ENCODE measurements around the gene UBXN1. TPM values are rescaled to one million over a fixed set of nuclear protein-coding genes. Genes with fewer than 3 reads are reported as not detected.

The UBXN1 gene
- total RNA-seq, 1 experiment from 2014 or later: 143 TPM

- peak overlapping the region; percentile 98 for H3K27ac ChIP-seq (ENCODE audit: low read depth, low read length, poor library complexity, severe bottlenecking)
- ChIA-PET CTCF (interaction anchor here (1.5 kb wide), 1 partner anchor 302 kb away, joined by 4 read pairs; no protein-coding TSS in a partner anchor), POLR2A (ENCODE audit: low non-redundant PET) (interaction anchor here (0.6 to 1.4 kb wide), 3 partner anchors 61 to 115 kb away, joined by 5 to 12 read pairs (median 6); partner anchors contain the start of genes C11orf98 and CSKMT)
- TF ChIP-seq EZH2 (IDR thresholded peaks at IDR 0.05; ENCODE audit: borderline replicate concordance, low read depth, low read length, poor library complexity, severe bottlenecking) (no peak), CTCF (conservative IDR thresholded peaks at IDR 0.05; ENCODE audit: low read depth, low read length) (no peak)
- H3K27me3 ChIP-seq (replicated peaks; ENCODE audit: insufficient read depth, low read depth, low read length, poor library complexity): no peaks in the 10 kb centered on the region
- H3K4me3 ChIP-seq (ENCODE audit: low read depth, low read length, poor library complexity, severe bottlenecking): peak overlapping the region; percentile 86
- no peak for DNase-seq (ENCODE audit: low spot score)
- peaks cover 11% of the 10 kb centered on the region for H3K4me1 ChIP-seq (ENCODE audit: insufficient read depth, low read length, poor library complexity, severe bottlenecking)
- BruUV-seq (replicated peaks): no TSS peak
- intact Hi-C loops (cut with micrococcal nuclease; ENCODE audit: unreplicated experiment): loop anchor here (5.0 kb wide), 1 partner anchor 46 kb away; the partner anchor contains the start of gene TAF6L
- peaks cover 39% of the 10 kb centered on the region for H3K36me3 ChIP-seq (ENCODE audit: insufficient read depth, low read length, poor library complexity, severe bottlenecking)
- no peaks in the 10 kb centered on the region for H3K9me3 ChIP-seq (ENCODE audit: low read depth, low read length, poor library complexity, severe bottlenecking)
These were observed 47.5 kb upstream of the UBXN1 start for GRCh38 chr11:62726156-62726914.

DNA sequence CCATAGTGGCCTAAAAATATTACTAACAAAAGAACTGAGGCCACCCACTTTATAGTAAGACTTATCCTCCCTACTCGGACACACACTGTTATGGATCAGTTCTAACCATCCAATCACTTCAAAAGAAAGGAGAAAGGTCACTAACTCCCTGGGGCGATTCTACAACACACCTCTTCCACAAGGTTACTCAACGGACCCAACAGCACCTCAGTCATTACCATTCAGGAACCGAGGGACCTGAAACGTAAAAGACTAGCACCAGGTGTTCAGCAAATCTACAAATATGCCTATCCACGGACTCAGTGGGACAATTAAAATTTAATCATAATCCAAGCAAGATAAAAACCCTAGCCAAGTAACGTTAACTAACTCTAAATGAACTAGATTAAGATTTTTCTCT lies 46.8 kb upstream of the UBXN1 start:
- Histone ChIP-seq H3K36me3 (ENCODE audit: insufficient read depth, low read length, poor library complexity, severe bottlenecking) (peaks cover 46% of the 10 kb centered on the region), H3K4me1 (ENCODE audit: insufficient read depth, low read length, poor library complexity, severe bottlenecking) (peaks cover 11% of the 10 kb centered on the region), H3K9me3 (ENCODE audit: low read depth, low read length, poor library complexity, severe bottlenecking) (no peaks in the 10 kb centered on the region), H3K27ac (ENCODE audit: low read depth, low read length, poor library complexity, severe bottlenecking) (peak overlapping the region; percentile 98), H3K4me3 (ENCODE audit: low read depth, low read length, poor library complexity, severe bottlenecking) (peak overlapping the region; percentile 86), H3K27me3 (replicated peaks; ENCODE audit: insufficient read depth, low read depth, low read length, poor library complexity) (no peaks in the 10 kb centered on the region)
- no TSS peak for BruUV-seq (replicated peaks)
- CTCF ChIA-PET: no interaction called here
- intact Hi-C loops (cut with micrococcal nuclease; ENCODE audit: unreplicated experiment): loop anchor here (5.0 kb wide), 1 partner anchor 47 kb away; the partner anchor contains the start of gene TAF6L
- POLR2A ChIA-PET (ENCODE audit: low non-redundant PET): no interaction called here
- DNase-seq (ENCODE audit: low spot score): no peak
- no peak for TF ChIP-seq CTCF (conservative IDR thresholded peaks at IDR 0.05; ENCODE audit: low read depth, low read length)
- TF ChIP-seq EZH2 (IDR thresholded peaks at IDR 0.05; ENCODE audit: borderline replicate concordance, low read depth, low read length, poor library complexity, severe bottlenecking): no peak

GRCh38 chr11:62724171-62724570 lies 45.3 kb upstream of the UBXN1 start:
- no peak for DNase-seq (ENCODE audit: low spot score)
- BruUV-seq (replicated peaks): no TSS peak
- H3K36me3 ChIP-seq (ENCODE audit: insufficient read depth, low read length, poor library complexity, severe bottlenecking): peaks cover 61% of the 10 kb centered on the region
- H3K27ac ChIP-seq (ENCODE audit: low read depth, low read length, poor library complexity, severe bottlenecking): peak overlapping the region; percentile 98
- H3K27me3 ChIP-seq (replicated peaks; ENCODE audit: insufficient read depth, low read depth, low read length, poor library complexity): no peaks in the 10 kb centered on the region
- TF ChIP-seq EZH2 (IDR thresholded peaks at IDR 0.05; ENCODE audit: borderline replicate concordance, low read depth, low read length, poor library complexity, severe bottlenecking) (no peak), CTCF (conservative IDR thresholded peaks at IDR 0.05; ENCODE audit: low read depth, low read length) (no peak)
- peak overlapping the region; percentile 86 for H3K4me3 ChIP-seq (ENCODE audit: low read depth, low read length, poor library complexity, severe bottlenecking)
- no peaks in the 10 kb centered on the region for H3K9me3 ChIP-seq (ENCODE audit: low read depth, low read length, poor library complexity, severe bottlenecking)
- POLR2A ChIA-PET (ENCODE audit: low non-redundant PET): no interaction called here
- intact Hi-C loops (cut with micrococcal nuclease; ENCODE audit: unreplicated experiment): no loop called here
- H3K4me1 ChIP-seq (ENCODE audit: insufficient read depth, low read length, poor library complexity, severe bottlenecking): peaks cover 8% of the 10 kb centered on the region
- CTCF ChIA-PET: interaction anchor here (0.5 kb wide), 1 partner anchor 64 kb away, joined by 6 read pairs; no protein-coding TSS in a partner anchor
